Parathyroid adenoma (tissue), 2 donors: ENCODE measurements around the gene HNRNPC.
A peak's percentile ranks its signal among the peaks of the same experiment; 100 is the strongest.
"Not testable (repeated sequence)": the region's sequence is repeated elsewhere in the genome, so short reads cannot be mapped to it uniquely, and the experiment has no call there.

Source experiments
- H2AFZ ChIP-seq: fragments of 300-600 bp; sonication (generic); one replicate; pipeline ENCODE4 v1.7.0; 2017; ENCODE audit warnings: antibody characterized with exemption, mild to moderate bottlenecking
- H3K27ac ChIP-seq: fragments of 300-600 bp; sonication (generic); one replicate; pipeline ENCODE4 v1.7.0; 2017
- H3K27me3 ChIP-seq: fragments of 300-600 bp; sonication (generic); one replicate; pipeline ENCODE4 v1.7.0; 2017; ENCODE audit warnings: low read length; ENCODE audit not compliant: control insufficient read depth, insufficient read depth
- H3K36me3 ChIP-seq: fragments of 300-600 bp; sonication (generic); one replicate; pipeline ENCODE4 v1.7.0; 2017; ENCODE audit warnings: low read length; ENCODE audit not compliant: control insufficient read depth, insufficient read depth
- H3K4me1 ChIP-seq: fragments of 300-600 bp; sonication (generic); one replicate; pipeline ENCODE4 v1.7.0; 2017; ENCODE audit warnings: control low read depth
- H3K4me2 ChIP-seq: fragments of 300-600 bp; sonication (generic); one replicate; pipeline ENCODE4 v1.7.0; 2017; ENCODE audit warnings: low read length
- H3K4me3 ChIP-seq: fragments of 300-600 bp; sonication (generic); one replicate; pipeline ENCODE4 v1.7.0; 2017; ENCODE audit warnings: low read depth, low read length
- H3K79me2 ChIP-seq: fragments of 300-600 bp; sonication (generic); one replicate; pipeline ENCODE4 v1.7.0; 2017; ENCODE audit warnings: control low read depth
- H3K9ac ChIP-seq: fragments of 300-600 bp; sonication (generic); one replicate; pipeline ENCODE4 v1.7.0; 2017; ENCODE audit warnings: mild to moderate bottlenecking
- H3K9me3 ChIP-seq: fragments of 300-600 bp; sonication (generic); one replicate; pipeline ENCODE4 v1.7.0; 2017; ENCODE audit warnings: low read length; ENCODE audit not compliant: control insufficient read depth
- CTCF ChIP-seq: fragments of 300-600 bp; sonication (generic); IDR thresholded peaks from one replicate; pipeline ENCODE4 v1.7.0; 2017; ENCODE audit warnings: antibody characterized with exemption, mild to moderate bottlenecking
- donor health status: primary hyperparathyroidism.

HNRNPC gene

GRCh38 chr14:21258005-21258888 is 11.0 kb downstream of the HNRNPC start:
- H3K9me3 ChIP-seq, result no peaks in the 10 kb centered on the region
- H3K4me2 ChIP-seq, result no peak overlapping the region
- no peaks in the 10 kb centered on the region for H3K36me3 ChIP-seq
- H3K4me1 ChIP-seq, result peaks cover 23% of the 10 kb centered on the region
- H2AFZ ChIP-seq, result no peak overlapping the region
- no peak overlapping the region for H3K4me3 ChIP-seq
- H3K9ac ChIP-seq, result no peak overlapping the region
- TF ChIP-seq CTCF, result no peak
- H3K27ac ChIP-seq, result no peak overlapping the region
- peaks cover 57% of the 10 kb centered on the region for H3K79me2 ChIP-seq
- H3K27me3 ChIP-seq, result no peaks in the 10 kb centered on the region

- no peak for TF ChIP-seq CTCF
- Histone ChIP-seq H3K27ac (no peak overlapping the region), H3K36me3 (no peaks in the 10 kb centered on the region), H3K9me3 (no peaks in the 10 kb centered on the region), H3K4me1 (peaks cover 22% of the 10 kb centered on the region), H3K4me2 (peak overlapping the region; percentile 4), H3K27me3 (no peaks in the 10 kb centered on the region), H2AFZ (no peak overlapping the region), H3K79me2 (peaks cover 62% of the 10 kb centered on the region), H3K9ac (no peak overlapping the region), H3K4me3 (no peak overlapping the region)
Observed at GRCh38 chr14:21257394-21257909, 11.8 kb downstream of the HNRNPC start.

GRCh38 chr14:21256539-21257393 is 12.5 kb downstream of the HNRNPC start:
- H3K4me2 ChIP-seq, result peak overlapping the region; percentile 4
- no peaks in the 10 kb centered on the region for H3K36me3 ChIP-seq
- no peaks in the 10 kb centered on the region for H3K27me3 ChIP-seq
- no peak overlapping the region for H3K9ac ChIP-seq
- peaks cover 19% of the 10 kb centered on the region for H3K4me1 ChIP-seq
- no peak for TF ChIP-seq CTCF
- no peak overlapping the region for H2AFZ ChIP-seq
- H3K9me3 ChIP-seq, result no peaks in the 10 kb centered on the region
- no peak overlapping the region for H3K4me3 ChIP-seq
- no peak overlapping the region for H3K27ac ChIP-seq
- peaks cover 61% of the 10 kb centered on the region for H3K79me2 ChIP-seq

GRCh38 chr14:21256102-21256447 is 13.2 kb downstream of the HNRNPC start:
- not testable (repeated sequence) for H3K27ac ChIP-seq, H2AFZ ChIP-seq, H3K36me3 ChIP-seq, H3K9ac ChIP-seq, H3K27me3 ChIP-seq, H3K4me3 ChIP-seq, H3K9me3 ChIP-seq, H3K4me2 ChIP-seq
- Histone ChIP-seq H3K4me1 (peaks cover 19% of the 10 kb centered on the region), H3K79me2 (peaks cover 60% of the 10 kb centered on the region)
